ENCODE results near the gene LENEP.

LENEP gene

DNA sequence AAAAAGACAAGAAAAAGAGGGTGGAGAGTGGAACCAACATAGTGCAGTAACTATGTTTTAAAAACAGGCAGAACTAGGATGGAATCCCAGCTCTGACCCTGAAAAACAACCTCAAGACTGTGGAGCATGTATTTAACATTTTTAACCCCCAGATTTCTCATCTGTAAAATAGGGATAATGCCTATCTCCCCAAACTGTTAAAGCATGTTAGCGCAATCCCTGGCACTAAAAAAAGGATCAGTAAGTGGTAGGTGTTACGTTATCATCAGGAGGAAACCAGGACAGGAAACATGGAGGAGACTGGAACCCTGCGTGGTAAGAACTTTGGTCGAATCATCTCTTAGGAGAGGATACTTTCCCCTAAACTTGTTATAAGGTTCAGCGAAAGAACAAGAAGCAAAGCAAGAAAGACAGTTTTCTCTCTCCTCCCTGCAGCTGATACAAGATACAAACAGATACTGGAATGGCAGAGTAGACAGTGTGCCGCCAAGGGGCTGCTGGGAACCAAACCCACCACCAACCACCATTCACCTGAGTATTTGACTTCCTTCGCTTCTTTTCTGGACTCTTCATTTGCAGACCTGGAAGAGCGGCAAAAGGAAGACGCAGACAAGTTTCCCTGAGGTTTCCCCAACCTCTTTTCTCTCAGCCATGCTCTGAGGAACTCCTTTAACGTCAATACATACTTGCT lies 32.8 kb upstream of the LENEP start:
- DNase-seq (ENCODE audit: low read depth) = no peak

DNA sequence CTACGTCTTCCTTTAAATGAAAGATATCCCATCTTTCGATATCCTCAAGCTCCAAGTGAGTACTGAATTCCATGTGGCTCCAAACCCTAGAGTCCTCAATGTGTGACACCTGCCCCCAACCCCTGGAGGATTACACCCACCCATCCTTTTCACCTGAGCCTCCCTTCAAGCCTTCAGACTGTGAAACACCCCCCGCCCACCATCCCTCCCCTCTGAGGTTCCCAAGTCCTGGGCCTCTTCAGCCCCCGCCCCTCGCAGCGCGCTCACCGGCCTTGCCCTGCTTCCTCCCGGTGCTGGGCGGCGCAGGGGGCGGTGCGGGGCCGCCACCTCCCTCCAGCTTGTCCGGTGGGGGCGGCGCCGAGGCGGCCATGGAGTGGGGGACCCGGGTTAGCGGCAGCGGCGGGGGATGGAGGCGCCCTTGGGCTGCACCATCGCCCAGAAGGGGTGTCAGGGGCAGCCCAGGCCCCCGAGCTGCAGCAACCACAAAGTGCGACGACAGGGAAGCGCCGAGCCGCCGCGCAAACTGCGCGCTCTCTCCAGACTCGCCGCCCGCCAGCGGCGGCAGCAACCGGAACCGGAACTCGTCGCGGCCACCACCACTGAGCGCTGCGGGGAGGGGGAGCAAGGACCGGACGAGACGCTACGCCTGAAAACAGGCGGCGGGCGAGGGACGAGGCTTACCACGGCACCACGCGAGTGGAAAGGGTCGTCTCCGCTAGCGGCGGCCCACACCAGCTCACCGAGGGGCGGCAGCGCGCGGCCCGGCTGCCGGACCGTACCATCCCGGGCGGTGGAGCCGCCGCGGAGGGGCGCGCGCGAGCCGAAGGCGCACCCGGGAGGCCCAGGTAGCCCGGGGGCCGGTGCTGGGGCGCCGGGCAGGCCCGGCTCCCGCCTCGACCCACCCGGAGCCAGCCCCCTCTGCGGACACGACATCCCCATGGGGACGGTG lies 31.9 kb upstream of the LENEP start, which contains the start of gene PYGO2:
PYGO2 (minus strand) TSS at position 576 of the 949 bp plus-strand sequence; CDS start at position 370, 206 bp downstream.
- no peak for DNase-seq (ENCODE audit: low read depth)

DNA sequence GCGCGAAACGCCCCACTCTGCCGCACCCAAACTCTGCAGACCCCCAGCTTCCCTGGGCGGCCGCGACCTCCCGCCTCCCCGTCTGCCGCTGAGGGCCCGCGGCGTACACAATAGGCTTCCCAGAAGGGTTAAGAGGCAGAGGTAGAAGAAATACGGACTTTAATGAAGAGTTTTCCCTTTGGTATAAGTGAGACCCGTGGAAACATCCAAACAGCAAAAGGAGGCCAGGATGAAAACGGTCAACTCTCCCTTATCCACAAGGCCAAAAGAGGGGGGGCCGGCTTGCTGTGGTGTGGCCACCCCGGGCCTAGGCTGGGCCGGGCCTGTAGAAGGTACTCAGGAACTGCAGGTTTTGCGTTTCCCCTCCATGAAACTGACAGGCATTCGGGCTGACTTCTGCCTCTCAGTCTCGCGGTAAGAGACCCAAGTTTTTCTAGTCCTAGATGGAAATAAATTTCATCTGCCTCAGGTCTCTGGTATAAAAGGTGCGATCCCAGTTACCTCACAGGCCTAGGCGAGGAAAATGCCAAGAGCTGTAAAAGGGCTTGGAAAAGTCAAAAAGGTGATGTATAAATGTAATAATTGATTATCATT lies 31.1 kb upstream of the LENEP start:
- DNase-seq (ENCODE audit: low read depth) = no peak

DNA sequence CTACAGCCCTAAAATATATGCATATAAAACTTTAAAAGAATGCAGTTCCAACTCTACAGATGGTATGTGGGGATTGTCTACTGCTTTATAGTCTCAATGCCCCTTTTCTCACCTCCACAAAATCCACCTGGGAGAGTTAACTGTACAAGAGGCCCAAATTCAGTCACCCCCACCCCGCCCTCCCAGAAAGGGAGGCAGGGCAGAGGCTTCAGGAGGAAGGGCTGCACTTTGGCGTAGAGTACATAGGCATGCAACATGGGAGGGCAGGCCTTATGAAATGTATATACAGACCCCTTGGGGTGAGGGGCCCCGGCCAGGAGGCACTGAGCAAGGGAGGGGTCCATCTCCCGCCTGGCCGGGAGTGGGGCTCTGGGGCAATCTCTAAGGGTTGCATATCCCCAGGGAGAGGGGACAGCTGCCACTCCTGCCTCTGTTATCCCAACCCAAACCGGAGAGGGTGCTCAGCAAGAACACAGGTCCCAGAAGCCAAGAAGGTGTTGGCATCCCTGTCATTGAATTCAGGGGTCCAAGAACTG lies 30.5 kb upstream of the LENEP start:
- DNase-seq (ENCODE audit: low read depth) = no peak

DNA sequence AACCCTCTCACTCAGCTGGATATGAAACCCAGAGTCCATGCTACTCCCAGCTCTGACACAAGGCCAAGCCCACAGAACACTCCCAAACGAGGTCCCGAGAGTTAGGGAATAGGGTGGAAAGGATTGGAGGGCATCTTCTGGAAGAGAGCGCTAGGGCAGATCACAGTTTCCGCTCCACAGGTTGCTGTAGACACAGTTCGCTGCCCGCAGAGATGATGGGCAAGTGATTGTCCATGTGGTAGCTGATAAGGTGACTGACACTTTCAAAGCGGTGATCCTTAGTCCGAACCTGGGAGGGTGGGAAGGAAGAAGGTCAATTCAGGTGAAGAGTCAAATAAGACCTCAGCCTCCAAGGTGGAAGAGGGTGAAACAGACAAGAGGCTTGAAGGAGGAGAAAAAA lies 29.7 kb upstream of the LENEP start:
- no peak for DNase-seq (ENCODE audit: low read depth)

DNA sequence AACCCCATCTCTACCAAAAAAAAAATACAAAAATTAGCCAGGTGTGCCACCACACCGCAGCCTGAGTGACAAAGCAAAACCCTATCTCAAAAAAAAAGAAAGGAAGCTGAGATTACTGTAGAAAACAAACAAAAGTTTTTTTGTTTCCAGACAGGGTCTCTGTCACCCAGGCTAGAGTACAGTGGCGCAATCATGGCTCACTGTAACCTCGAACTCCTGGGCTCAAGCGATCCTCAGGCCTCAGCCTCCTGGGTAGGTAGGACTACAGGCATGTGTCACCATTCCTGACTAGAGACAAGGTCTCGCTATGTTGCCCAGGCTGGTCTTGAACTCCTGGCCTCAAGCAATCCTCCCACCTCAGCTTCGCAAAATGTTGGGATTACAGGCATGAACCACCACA lies 29.0 kb upstream of the LENEP start:
- no peak for DNase-seq (ENCODE audit: low read depth)

DNA sequence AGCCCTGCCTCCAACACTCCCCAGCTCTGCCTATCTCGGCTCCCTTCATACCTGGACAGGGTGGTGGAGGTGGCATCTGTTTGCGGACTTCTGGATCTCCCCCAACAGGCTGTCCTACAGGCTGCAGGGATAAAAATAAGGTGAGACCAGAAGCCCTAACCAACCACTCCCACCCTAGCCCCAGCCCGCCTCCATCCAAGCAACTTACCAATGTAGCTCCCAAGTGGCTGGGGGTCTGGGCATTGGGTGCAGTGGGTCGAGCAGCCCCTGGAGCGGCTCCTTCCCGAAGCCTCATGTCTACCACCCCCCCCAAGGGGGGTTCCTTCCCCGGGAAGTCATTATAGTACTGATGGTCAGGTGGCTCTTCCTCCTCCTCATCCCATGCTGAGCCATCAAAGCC lies 27.3 kb upstream of the LENEP start:
- DNase-seq (ENCODE audit: low read depth) = no peak

DNA sequence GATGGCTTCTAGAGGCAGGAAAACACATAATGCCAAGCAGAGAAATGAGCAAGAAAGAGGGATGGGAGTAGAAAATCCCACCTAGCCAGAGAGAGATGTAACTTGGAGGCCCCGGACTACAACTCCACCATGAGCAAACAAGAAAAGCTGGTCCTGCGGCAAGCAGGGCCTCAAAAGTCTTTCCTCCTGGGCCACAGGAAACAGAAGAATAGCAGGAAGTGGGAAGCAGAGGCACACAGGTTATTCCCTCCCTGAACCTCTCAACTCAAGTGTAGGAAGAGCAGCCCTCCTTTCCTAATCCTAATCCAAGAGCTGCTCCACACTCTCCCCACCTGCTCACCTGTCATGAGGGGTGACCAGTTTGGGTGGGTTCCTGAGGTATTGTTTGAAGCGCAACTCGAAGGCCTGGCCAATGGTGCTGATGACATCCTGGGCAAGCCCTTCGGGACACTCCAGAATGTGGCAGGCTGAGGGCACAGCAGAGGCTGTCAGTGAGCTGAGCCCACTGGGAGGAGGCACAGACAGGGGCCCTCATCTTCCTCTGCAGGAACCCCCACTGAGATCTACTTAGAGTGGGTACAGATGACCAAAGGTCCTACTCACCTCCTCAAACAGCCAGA lies 25.9 kb upstream of the LENEP start:
- no peak for DNase-seq (ENCODE audit: low read depth)

DNA sequence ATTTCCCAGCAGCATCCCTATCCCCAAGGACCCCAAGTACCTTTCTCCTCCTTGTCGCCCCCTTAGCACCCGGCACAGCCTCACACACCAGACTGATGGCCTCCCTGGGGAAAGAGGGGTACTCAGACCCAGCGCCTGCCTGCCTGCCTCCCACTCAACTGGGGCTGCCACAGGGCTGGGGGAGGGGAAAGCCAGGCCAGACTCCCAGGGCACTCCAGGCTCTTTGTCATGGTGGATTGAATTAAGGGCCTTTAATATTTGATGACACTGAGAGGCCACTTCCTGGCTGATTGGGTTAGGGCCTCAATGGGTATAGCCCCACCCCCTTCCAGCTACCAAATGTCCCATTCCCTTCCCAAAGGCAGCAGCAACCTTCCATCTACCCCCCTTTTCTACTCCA lies 24.7 kb upstream of the LENEP start:
- DNase-seq (ENCODE audit: low read depth) = no peak

DNA sequence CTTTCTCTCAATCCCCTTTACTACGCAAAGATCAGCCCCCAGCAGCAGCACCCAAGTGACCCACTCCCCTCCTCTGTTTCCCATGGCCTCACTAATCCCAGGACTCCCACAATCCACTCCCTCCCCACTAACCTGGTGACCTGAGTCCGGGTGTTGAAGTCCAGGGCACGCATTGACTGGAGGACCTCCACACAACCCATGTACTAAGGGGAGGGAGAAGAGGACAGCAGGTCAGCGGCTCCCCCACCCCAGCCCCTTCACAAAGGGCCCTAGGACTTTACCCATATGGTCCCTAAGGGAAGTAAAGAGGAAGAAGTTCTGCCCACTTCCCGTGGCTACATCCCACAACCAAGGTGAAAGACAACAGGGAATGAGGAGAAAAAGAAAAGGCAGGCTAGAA lies 24.1 kb upstream of the LENEP start:
- DNase-seq (ENCODE audit: low read depth) = no peak

DNA sequence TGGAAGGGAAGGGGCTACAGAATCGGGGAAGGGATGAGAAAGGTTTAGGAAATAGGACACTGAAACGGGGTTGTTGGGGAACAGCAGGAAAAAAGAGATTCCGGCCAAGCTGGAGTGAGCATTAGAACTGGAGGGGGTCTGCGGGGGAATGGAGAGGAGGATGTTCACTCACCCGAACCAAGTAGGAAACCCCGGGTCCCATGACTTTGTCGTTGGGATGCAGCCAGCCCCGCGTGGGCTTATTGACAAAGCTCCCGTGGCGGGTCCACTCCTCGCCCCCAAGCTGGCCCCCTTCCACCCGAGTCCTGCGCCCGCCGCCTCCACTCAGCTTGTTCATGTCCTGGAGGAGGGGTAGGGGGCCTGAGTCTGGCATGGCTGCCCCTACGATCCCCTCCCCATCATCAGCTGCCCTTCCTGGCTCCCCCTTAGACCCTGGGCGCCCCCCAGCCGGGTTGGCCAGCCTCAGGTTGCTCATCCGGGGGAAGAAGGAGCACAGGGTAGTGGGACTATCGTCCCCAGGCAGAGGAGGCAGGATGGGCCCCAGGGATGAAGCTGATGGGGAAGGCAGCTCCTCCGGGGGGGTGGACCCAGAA lies 23.4 kb upstream of the LENEP start:
- DNase-seq (ENCODE audit: low read depth) = no peak

DNA sequence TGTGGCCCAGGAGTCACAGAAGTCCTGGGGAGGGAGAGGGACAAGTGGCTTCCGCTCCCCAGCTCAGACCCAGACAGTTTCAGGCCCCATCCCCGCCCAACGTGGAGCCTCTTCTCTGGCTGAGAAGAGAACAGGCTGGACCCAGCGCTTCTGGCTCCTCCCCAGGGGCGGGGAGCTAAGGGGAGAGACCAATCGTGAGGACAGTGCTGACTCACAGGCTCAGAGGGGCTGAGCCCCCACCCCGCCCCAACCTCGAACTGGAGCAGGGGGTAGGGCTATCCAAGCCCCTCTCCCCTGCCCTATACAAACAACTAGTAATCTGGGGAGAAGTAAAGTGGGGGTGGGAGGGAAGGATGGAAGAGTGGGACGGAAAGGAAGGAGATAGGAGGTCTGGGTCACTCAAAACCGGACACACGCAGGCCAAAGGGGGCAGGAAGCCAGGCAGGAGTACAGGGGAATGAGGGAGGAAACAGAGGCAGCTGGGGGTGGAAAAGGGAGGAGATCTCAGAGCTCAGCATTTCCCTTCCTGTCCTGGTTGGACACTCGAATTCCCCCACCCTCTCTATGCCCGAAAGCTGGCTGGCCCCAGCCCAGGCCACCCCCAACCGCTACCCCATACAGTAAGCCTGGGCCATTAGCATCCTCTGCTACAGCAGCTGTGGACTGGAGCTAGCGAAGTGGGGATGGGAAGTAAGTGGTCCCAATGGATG lies 22.6 kb upstream of the LENEP start, which contains the start of gene SHC1:
SHC1 (minus strand) TSS at position 117 of the 710 bp plus-strand sequence. CDS start 221 bp downstream, outside the sequence.
- DNase-seq (ENCODE audit: low read depth) = peak; percentile 70

DNA sequence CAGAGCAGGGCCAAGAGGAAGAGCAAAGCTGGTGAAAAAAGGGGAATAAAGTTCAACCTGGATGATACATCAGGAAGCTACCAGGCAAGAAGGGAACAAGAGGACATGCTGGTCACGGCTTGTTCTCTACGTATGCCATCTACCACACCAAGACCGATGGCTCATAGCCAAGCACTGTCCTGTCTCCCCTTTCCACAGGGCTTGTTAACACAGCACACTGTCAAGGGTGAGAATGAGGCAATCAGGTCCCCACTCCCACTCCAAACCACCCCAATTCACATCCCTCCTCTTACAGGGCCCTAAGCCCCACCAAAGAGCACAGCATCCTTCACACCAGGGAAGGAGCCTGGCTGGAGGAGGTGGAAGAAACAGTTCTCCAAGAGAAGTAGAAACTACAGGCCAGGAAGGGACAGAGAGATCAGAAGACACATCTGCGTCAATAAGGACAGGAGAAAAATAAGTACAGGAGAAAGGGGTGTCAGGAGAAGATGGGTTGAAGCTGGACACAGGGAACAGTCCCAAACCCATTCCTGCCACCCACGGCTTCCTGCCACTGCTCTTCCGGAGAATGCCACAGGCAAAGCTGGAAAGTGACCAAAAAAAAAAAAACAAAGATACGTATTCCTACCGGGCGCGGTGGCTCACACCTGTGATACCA lies 21.9 kb upstream of the LENEP start:
- no peak for DNase-seq (ENCODE audit: low read depth)

DNA sequence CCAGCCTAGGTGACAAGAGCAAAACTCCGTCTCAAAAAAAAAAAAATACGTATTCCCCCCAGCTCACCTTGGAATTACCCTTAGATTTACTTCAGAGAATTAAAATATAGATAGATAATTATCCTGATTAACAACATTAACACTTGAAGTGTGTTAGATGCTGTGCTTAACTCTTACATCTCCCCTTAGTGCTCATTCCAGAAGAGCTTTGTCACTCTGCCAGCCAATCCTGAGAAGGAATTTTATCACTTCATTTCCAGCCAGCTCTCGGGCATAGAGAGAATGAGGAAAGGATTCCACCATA lies 21.2 kb upstream of the LENEP start:
- no peak for DNase-seq (ENCODE audit: low read depth)

DNA sequence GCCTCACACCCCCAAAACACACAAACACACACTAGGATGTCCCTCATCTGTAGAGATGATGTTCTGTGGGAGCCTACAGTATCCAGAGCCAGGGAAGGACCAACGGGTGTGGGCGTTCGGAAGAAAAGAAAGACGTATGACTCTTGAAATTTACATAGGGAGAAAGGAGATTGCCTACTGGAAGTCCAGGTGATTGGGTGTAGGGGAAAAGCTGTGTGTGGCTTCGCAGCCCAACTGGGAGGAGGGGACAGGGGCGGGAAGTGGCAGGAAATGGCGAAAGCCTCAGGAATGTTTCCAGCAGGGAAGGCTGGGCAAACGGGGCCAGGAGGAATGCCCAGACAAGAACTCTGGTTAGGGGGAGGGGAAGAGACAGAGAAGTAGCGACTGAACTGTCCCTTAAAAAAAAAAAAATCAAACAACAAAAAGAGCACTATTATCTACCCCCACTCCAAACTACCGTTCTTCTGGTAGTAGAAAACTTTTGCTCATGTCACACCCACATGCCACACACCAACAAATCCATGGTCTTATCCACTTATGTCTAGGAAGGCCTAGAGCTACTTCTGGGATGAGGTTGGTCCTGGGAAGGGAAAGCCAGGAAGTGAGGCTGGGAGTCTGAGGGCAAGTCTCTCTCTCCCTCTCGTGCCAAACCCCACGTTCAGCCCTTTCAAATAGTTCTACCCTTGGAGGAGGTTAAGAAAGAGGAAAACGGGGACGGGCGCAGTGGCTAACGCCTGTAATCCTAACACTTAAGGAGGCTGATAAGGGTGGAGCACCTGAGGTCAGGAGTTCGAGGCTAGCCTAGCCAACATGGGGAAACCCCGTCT lies 20.7 kb upstream of the LENEP start:
- peak; percentile 86 for DNase-seq (ENCODE audit: low read depth)

DNA sequence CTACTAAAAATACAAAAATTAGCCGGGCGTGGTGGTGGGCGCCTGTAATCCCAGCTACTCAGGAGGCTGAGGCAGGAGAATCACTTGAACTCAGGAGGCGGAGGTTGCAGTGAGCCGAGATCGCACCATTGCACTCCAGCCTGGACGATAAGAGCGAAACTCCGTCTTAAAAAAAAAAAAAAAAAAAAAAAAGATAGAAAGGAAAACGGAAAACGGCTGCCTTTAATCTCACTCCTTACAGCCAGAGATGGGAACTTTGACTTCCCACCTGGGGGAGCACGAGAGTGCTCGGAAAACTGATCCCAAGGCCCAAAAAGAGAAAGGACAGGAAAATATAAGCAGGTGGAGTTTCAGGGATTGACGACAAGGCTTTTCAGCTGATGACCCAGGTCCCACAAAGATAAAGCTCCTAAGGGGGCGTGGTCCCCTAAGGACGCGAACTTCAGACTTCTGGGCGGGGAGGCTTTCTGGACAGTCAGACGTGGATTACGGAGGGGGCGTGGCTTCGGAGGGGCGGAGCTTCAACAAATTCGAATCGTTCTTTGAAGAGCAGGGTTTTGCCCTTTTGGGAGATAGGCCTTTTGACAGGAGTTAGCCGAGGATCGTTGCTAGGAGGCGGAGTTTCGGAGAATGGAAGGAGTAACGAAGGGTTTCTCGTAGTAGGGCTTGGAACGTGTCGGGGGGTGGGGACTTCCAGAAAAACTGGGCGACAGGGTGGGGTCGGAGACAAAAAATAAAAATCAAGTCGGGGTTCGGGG lies 19.9 kb upstream of the LENEP start:
- peak; percentile 92 for DNase-seq (ENCODE audit: low read depth)

DNA sequence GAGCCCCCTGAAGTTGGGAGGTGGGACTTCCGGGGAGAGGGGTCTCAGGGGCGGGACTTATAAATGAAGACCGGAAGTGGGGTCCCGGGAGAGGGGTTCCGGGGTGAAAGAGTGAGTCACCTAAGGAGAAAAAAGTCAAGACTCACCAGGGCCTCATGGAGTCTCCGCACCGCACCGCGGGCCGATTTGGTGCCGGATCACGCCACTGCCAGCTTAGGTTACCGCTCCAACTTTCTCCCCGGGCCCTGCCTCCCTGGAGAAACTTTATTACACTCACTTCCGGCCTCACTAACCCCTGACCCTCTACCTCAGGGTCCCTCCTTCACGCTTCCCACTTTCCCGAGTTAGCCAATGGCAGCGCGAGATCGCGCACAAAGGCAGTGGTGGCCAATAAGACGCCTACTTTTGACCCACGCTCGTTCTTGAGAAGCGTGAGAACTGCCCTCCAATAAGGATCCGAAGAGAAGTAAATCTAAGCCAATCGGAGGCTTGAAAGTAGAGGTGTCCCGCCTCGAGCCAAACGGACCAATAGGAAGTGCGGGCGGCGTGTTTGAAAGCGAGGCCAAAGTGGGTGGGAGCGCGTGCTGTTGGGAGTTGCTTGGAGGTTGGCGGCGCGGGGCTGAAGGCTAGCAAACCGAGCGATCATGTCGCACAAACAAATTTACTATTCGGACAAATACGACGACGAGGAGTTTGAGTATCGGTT lies 19.1 kb upstream of the LENEP start, which contains the start of gene CKS1B:
CKS1B (plus strand) TSS at position 580 of the 706 bp plus-strand sequence; CDS start at position 645, 65 bp downstream.
- DNase-seq (ENCODE audit: low read depth) = peak; percentile 100

DNA sequence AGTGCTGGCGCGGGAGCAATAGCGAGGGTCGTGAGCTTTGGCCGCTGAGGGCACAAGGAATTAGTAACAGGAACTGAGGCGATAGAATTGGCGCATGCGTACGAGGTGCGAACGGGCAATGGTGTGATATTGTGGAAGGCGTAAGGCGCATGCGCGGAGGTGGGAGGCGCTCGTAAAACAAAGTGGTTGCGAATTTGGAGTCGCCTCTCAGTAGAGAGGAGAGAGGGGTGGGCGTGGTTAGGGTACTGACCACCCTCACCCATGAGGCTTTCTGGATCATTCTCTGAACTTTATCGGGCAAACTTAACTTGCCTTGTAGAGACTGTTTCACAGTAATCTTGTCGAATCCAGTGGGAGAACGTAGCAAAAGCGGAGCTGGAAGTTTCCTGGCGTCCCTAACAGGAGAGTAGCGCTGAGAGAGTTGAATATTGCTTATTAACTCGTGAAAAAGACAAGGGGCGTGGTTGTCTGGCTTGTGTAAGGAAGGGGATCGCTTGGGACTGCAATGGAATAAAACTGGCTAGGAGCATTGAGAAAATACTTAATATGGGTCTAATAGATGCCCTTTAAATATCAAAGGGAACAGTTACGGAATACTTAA lies 18.5 kb upstream of the LENEP start:
- DNase-seq (ENCODE audit: low read depth) = no peak
